Karpas-422 (cell line): ENCODE measurements around the gene COL4A2. TPM values are rescaled to one million over a fixed set of nuclear protein-coding genes. Genes with fewer than 3 reads are reported as not detected.

ENCODE experiments used
- DNase-seq: peaks from one replicate; pipeline ENCODE4 v3.0.0-alpha.2; 2015
- H2AFZ ChIP-seq: fragments of 200-600 bp; sonication (generic); 2 replicates; pipeline ENCODE4 v1.6.1; 2014; ENCODE audit warnings: antibody characterized with exemption, low read length, mixed read lengths
- H3K27ac ChIP-seq: fragments of 200-600 bp; sonication (generic); 2 replicates; pipeline ENCODE4 v1.5.1; 2014; ENCODE audit warnings: mild to moderate bottlenecking, low read length, moderate library complexity
- H3K27me3 ChIP-seq: fragments of 200-600 bp; sonication (generic); 2 replicates; pipeline ENCODE4 v1.6.1; 2014; ENCODE audit warnings: low read length, mixed read lengths
- H3K36me3 ChIP-seq: fragments of 200-600 bp; sonication (generic); 2 replicates; pipeline ENCODE4 v1.6.1; 2014; ENCODE audit warnings: low read length, mixed read lengths; ENCODE audit not compliant: insufficient read depth
- H3K4me1 ChIP-seq: fragments of 200-600 bp; sonication (generic); 2 replicates; pipeline ENCODE4 v1.6.1; 2014; ENCODE audit warnings: mild to moderate bottlenecking, low read length, mixed read lengths
- H3K4me2 ChIP-seq: fragments of 200-600 bp; sonication (generic); 2 replicates; pipeline ENCODE4 v1.6.1; 2014; ENCODE audit warnings: low read length, low read depth, mild to moderate bottlenecking; ENCODE audit not compliant: poor library complexity, severe bottlenecking
- H3K4me3 ChIP-seq: fragments of 200-600 bp; sonication (generic); 2 replicates; pipeline ENCODE4 v1.5.1; 2014; ENCODE audit warnings: mild to moderate bottlenecking, antibody characterized with exemption, low read length, mixed read lengths
- H3K79me2 ChIP-seq: fragments of 200-600 bp; sonication (generic); 2 replicates; pipeline ENCODE4 v1.6.1; 2014; ENCODE audit warnings: mild to moderate bottlenecking, low read length, mixed read lengths
- H3K9ac ChIP-seq: fragments of 200-600 bp; sonication (generic); 2 replicates; pipeline ENCODE4 v1.6.0; 2014; ENCODE audit warnings: low read length
- H3K9me2 ChIP-seq: fragments of 200-600 bp; sonication (generic), shearing (Covaris generic); replicated peaks from 2 replicates; pipeline ENCODE4 v1.6.0; 2014; ENCODE audit warnings: mild to moderate bottlenecking, low read length, moderate library complexity; ENCODE audit not compliant: insufficient read depth
- H3K9me3 ChIP-seq: fragments of 300-700, 200-600 bp; sonication (generic); 2 replicates; pipeline ENCODE4 v1.6.1; 2014; ENCODE audit warnings: low read length, mixed read lengths
- H4K20me1 ChIP-seq: fragments of 200-600 bp; sonication (generic); 2 replicates; pipeline ENCODE4 v1.6.1; 2014; ENCODE audit warnings: mild to moderate bottlenecking, antibody characterized with exemption, low read length, low read depth; ENCODE audit not compliant: insufficient read depth
- total RNA-seq: library from RNA; depleted of rRNA; stranded (reverse); fragments of >200 nt; shearing (Covaris generic); gene quantifications from 2 replicates; pipeline ENCODE4 v1.2.3, GENCODE V29; 2014; ENCODE audit warnings: low replicate concordance

COL4A2 gene
- total RNA-seq, 1 experiment from 2014 or later: not detected

DNA sequence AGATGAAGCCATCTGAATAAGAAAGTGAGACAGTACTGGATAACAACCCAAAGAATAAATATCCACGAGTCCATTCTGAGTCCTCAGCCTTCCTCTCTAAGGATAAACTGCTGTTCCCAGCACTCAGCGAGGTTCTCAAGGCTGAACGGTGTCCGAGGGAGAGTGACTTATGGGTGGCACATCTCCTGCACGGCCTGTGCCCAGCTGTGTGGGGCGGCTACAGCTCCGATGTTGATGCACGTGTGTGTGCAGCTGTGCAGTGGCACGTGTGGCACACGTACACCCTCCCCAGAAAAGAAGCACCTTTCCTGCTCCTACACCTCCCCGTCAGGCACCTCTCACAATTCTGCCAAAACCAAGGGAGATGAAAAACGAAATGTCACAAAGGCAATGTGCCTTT lies 209.4 kb downstream of the COL4A2 start:
- Histone ChIP-seq H2AFZ (no peak overlapping the region), H3K4me1 (peaks cover 15% of the 10 kb centered on the region), H3K4me3 (no peak overlapping the region), H3K27ac (no peak overlapping the region), H3K27me3 (no peaks in the 10 kb centered on the region), H3K36me3 (no peaks in the 10 kb centered on the region), H3K9me2 (no peaks in the 10 kb centered on the region), H3K9ac (no peak overlapping the region), H3K9me3 (no peaks in the 10 kb centered on the region), H4K20me1 (no peaks in the 10 kb centered on the region), H3K4me2 (no peak overlapping the region), H3K79me2 (no peaks in the 10 kb centered on the region)
- no peak for DNase-seq

DNA sequence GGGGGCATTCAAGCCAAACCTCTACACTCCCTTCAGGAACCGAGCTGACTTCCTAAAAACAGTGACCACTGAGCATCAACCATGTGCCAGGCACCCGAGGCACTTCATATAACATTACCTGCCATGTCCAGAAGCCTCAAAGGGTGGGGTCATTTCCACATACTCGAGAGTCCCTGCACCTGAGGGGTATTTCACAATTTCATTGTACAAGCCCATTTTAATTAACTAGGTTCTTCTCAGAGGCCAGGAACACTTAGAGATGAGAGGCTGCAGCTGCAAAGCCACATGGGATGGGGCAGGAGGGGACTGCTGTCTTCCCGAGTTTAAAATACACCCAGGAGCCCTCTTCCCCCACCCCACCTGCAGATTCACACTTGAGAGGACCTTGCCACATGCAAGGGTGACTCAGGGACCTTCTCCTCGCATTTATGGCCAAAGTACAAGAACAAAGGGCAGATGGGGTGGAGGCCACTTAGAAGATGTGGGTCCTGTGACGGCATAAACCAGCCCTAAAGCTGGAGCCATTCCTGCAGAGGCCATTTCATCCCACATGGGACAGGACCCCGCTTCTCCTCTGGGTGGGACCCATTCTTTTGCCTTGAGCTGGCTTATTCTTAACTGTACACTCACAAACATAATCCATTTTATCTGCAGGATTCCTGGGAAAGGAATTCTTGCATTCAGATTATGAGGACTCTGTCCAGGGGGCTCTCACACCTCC lies 210.6 kb downstream of the COL4A2 start:
- no peaks in the 10 kb centered on the region for H3K79me2 ChIP-seq
- H3K27me3 ChIP-seq: no peaks in the 10 kb centered on the region
- H2AFZ ChIP-seq: no peak overlapping the region
- H3K9me3 ChIP-seq: no peaks in the 10 kb centered on the region
- H3K27ac ChIP-seq: no peak overlapping the region
- no peak for DNase-seq
- H3K9ac ChIP-seq: no peak overlapping the region
- no peak overlapping the region for H3K4me3 ChIP-seq
- H3K36me3 ChIP-seq: no peaks in the 10 kb centered on the region
- H4K20me1 ChIP-seq: no peaks in the 10 kb centered on the region
- H3K4me1 ChIP-seq: peaks cover 3% of the 10 kb centered on the region
- H3K4me2 ChIP-seq: no peak overlapping the region
- H3K9me2 ChIP-seq: no peaks in the 10 kb centered on the region

DNA sequence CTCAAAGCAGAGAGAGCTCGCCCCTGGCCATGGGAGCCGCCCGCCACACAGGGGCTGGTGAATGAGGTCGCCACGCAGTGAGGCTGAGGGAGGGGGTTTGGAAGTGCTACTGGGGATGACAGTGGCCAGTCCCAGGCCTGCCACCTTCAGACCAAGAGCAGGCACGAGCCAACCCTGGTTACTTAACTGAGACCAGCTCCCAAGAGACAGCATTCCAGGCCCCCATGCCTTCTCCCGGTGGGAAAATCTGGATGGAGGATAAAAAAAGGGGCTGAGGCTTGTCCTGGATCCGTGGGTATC lies 211.1 kb downstream of the COL4A2 start:
- H3K9me3 ChIP-seq: no peaks in the 10 kb centered on the region
- no peak overlapping the region for H3K4me3 ChIP-seq
- no peaks in the 10 kb centered on the region for H3K36me3 ChIP-seq
- H3K27me3 ChIP-seq: no peaks in the 10 kb centered on the region
- H2AFZ ChIP-seq: no peak overlapping the region
- H3K4me2 ChIP-seq: no peak overlapping the region
- no peak for DNase-seq
- no peaks in the 10 kb centered on the region for H3K9me2 ChIP-seq
- H4K20me1 ChIP-seq: no peaks in the 10 kb centered on the region
- H3K79me2 ChIP-seq: no peaks in the 10 kb centered on the region
- no peak overlapping the region for H3K27ac ChIP-seq
- H3K4me1 ChIP-seq: no peaks in the 10 kb centered on the region
- no peak overlapping the region for H3K9ac ChIP-seq

DNA sequence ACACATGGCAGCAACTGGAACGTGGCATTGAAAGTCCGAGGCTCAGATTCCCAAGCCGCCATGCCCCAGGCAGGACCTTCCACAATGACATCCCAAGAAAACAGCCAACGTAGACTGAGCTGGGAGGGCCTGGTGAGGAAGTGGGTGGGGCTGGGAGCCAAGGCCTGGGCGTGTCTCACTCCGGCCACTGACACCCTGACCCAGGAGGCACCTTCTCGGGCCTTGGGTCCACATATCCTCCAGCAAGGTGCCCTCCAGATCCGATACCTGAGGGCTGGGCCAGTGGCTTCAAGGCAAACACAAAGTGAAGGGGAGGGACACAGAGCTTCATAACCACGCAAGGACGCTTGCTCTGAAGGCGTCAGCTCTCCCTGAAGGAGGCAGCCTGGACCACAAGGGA lies 211.5 kb downstream of the COL4A2 start:
- Histone ChIP-seq H3K4me1 (no peaks in the 10 kb centered on the region), H3K4me3 (no peak overlapping the region), H3K9me3 (no peaks in the 10 kb centered on the region), H3K9me2 (no peaks in the 10 kb centered on the region), H3K27ac (no peak overlapping the region), H3K27me3 (no peaks in the 10 kb centered on the region), H2AFZ (no peak overlapping the region), H3K4me2 (no peak overlapping the region), H3K9ac (no peak overlapping the region), H4K20me1 (no peaks in the 10 kb centered on the region), H3K36me3 (no peaks in the 10 kb centered on the region), H3K79me2 (no peaks in the 10 kb centered on the region)
- DNase-seq: no peak

DNA sequence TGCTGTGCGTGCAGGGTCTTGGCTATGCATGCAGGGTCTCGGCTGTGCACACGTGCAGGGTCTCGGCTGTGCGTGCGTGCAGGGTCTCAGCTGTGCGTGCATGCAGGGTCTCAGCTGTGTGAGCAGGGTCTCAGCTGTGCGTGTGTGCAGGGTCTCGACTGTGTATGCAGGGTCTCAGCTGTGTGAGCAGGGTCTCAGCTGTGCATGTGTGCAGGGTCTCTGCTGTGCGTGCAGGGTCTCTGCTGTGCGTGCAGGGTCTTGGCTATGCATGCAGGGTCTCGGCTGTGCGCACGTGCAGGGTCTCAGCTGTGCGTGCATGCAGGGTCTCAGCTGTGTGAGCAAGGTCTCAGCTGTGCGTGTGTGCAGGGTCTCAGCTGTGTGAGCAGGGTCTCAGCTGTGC lies 212.0 kb downstream of the COL4A2 start:
- Histone ChIP-seq H3K9me3 (no peaks in the 10 kb centered on the region), H3K27ac (no peak overlapping the region), H3K4me3 (no peak overlapping the region), H4K20me1 (no peaks in the 10 kb centered on the region), H3K9me2 (no peaks in the 10 kb centered on the region), H3K4me1 (no peaks in the 10 kb centered on the region), H3K9ac (no peak overlapping the region), H3K79me2 (no peaks in the 10 kb centered on the region), H2AFZ (no peak overlapping the region), H3K4me2 (no peak overlapping the region), H3K36me3 (no peaks in the 10 kb centered on the region), H3K27me3 (no peaks in the 10 kb centered on the region)
- DNase-seq: no peak

DNA sequence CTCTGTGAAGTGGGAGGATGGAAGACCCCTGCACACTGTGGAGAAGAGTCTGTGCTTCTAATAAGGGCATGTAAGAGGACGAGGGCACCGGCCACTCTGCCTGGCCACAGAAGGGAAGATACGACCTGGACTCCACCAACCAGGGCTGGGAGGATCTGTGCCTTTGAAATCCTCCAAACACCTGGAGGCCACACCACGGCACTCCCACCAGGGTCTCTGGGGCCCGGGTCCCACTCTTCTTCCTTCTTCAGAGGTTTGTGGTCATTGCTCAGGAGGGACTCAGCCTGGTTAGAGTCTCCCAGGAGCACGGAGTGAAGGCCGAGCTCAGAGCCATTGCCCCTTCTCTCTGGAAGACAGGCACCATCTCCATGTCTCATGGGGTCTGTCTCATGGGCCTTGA lies 212.4 kb downstream of the COL4A2 start:
- DNase-seq: no peak
- Histone ChIP-seq H3K9me2 (no peaks in the 10 kb centered on the region), H4K20me1 (no peaks in the 10 kb centered on the region), H3K36me3 (no peaks in the 10 kb centered on the region), H3K9ac (no peak overlapping the region), H3K4me1 (no peaks in the 10 kb centered on the region), H3K4me2 (no peak overlapping the region), H3K79me2 (no peaks in the 10 kb centered on the region), H3K9me3 (no peaks in the 10 kb centered on the region), H2AFZ (no peak overlapping the region), H3K4me3 (no peak overlapping the region), H3K27me3 (no peaks in the 10 kb centered on the region), H3K27ac (no peak overlapping the region)

DNA sequence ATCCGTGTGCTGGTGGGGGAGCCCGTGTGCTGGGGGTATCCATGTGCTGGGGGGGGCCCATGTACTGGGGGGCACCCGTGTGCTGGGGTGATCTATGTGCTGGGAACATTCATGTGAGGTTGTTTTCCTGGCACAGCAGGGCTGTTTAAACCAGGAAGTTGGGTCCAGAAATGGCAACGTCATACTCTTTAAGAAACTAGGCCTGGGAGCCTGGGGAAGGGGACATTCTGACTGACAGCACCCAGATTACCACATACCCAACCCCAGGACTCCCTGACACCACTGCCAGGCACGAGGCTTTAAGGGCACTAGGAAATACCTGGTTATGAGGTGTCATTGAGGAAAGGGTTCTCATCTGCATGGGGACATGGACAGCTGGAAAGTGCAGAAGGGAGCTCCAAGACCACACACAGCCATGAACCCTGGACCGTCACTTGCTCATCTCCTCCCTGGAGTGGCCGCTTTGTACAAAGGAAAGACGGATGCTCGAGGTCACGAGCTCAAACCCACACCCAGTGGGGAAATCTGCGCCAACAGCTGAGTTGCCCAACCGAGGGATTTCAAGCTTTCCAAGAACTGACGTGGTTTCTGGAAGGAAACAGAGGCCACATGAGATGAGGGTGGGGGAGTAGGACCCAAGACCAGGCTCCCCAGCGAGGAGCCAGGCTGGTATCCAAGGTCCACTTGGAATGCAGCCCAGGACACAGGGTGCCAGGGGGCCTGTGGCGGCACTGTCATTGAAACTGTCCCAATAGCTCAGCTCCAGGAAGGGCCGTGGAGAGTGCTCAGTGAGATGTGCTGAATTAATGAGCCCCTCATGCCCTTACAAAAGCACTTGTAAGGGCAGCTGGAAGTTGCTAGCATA lies 213.6 kb downstream of the COL4A2 start:
- Histone ChIP-seq H3K9me3 (no peaks in the 10 kb centered on the region), H3K9ac (no peak overlapping the region), H3K36me3 (no peaks in the 10 kb centered on the region), H2AFZ (no peak overlapping the region), H3K79me2 (no peaks in the 10 kb centered on the region), H3K9me2 (no peaks in the 10 kb centered on the region), H3K4me3 (no peak overlapping the region), H3K4me1 (no peaks in the 10 kb centered on the region), H3K4me2 (no peak overlapping the region), H3K27me3 (no peaks in the 10 kb centered on the region), H4K20me1 (no peaks in the 10 kb centered on the region), H3K27ac (no peak overlapping the region)
- DNase-seq: no peak

DNA sequence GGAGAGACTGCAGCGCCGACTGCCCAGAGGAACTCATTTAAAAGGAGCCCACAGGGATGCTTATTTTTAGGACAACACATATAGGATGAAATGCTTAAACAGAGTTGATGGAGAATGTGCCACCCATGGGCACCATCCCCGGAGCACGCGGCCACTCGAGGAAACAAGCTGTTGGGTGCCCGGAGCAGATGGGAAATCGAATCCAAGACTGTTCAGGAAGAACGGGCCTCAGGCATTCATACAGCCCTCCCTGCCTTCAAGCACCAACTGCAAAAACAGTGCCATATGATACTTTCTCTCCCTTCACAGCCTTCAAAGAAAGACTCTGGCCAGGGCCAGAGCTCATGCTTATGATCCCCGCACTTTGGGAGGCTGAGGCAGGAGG lies 214.2 kb downstream of the COL4A2 start:
- H3K9me3 ChIP-seq: no peaks in the 10 kb centered on the region
- no peak overlapping the region for H2AFZ ChIP-seq
- H3K79me2 ChIP-seq: no peaks in the 10 kb centered on the region
- no peaks in the 10 kb centered on the region for H3K36me3 ChIP-seq
- no peak for DNase-seq
- H3K4me2 ChIP-seq: no peak overlapping the region
- no peaks in the 10 kb centered on the region for H3K9me2 ChIP-seq
- no peaks in the 10 kb centered on the region for H4K20me1 ChIP-seq
- H3K9ac ChIP-seq: no peak overlapping the region
- no peak overlapping the region for H3K4me3 ChIP-seq
- no peaks in the 10 kb centered on the region for H3K4me1 ChIP-seq
- no peaks in the 10 kb centered on the region for H3K27me3 ChIP-seq
- no peak overlapping the region for H3K27ac ChIP-seq
